ENCODE measurements around the gene TMEM121B.

The TMEM121B gene

GRCh38 chr22:17132112-17132511, 11.0 kb upstream of the TMEM121B start:
- in situ Hi-C loops (cut with MboI; ENCODE audit: low sequenced_read_pairs, unreplicated experiment): no loop called here
- no peak for TF ChIP-seq CTCF (IDR thresholded peaks at IDR 0.05; ENCODE audit: borderline replicate concordance, control extremely low read depth, extremely low read depth, insufficient read depth, missing control alignments)
- no peak for DNase-seq (ENCODE audit: low spot score)

GRCh38 chr22:17131686-17132085, 10.5 kb upstream of the TMEM121B start:
- no peak for TF ChIP-seq CTCF (IDR thresholded peaks at IDR 0.05; ENCODE audit: borderline replicate concordance, control extremely low read depth, extremely low read depth, insufficient read depth, missing control alignments)
- in situ Hi-C loops (cut with MboI; ENCODE audit: low sequenced_read_pairs, unreplicated experiment): no loop called here
- no peak for DNase-seq (ENCODE audit: low spot score)

GRCh38 chr22:17130199-17130598, 9.0 kb upstream of the TMEM121B start:
- DNase-seq (ENCODE audit: low spot score): no peak
- no peak for TF ChIP-seq CTCF (IDR thresholded peaks at IDR 0.05; ENCODE audit: borderline replicate concordance, control extremely low read depth, extremely low read depth, insufficient read depth, missing control alignments)
- in situ Hi-C loops (cut with MboI; ENCODE audit: low sequenced_read_pairs, unreplicated experiment): no loop called here

GRCh38 chr22:17120711-17121232, 388 bp downstream of the TMEM121B start:
- in situ Hi-C loops (cut with MboI; ENCODE audit: low sequenced_read_pairs, unreplicated experiment): no loop called here
- no peak for DNase-seq (ENCODE audit: low spot score)
- no peak for TF ChIP-seq CTCF (IDR thresholded peaks at IDR 0.05; ENCODE audit: borderline replicate concordance, control extremely low read depth, extremely low read depth, insufficient read depth, missing control alignments)

GRCh38 chr22:17120281-17120680, 879 bp downstream of the TMEM121B start:
- in situ Hi-C loops (cut with MboI; ENCODE audit: low sequenced_read_pairs, unreplicated experiment): no loop called here
- TF ChIP-seq CTCF (IDR thresholded peaks at IDR 0.05; ENCODE audit: borderline replicate concordance, control extremely low read depth, extremely low read depth, insufficient read depth, missing control alignments): no peak
- DNase-seq (ENCODE audit: low spot score): peak; percentile 84

GRCh38 chr22:17119481-17120202, 1.5 kb downstream of the TMEM121B start:
- no peak for TF ChIP-seq CTCF (IDR thresholded peaks at IDR 0.05; ENCODE audit: borderline replicate concordance, control extremely low read depth, extremely low read depth, insufficient read depth, missing control alignments)
- no peak for DNase-seq (ENCODE audit: low spot score)
- in situ Hi-C loops (cut with MboI; ENCODE audit: low sequenced_read_pairs, unreplicated experiment): no loop called here

Measured in GM13976 (cell line).